Neural crest cell (in vitro differentiated cells): Measurements from ENCODE around the gene SHANK1. TPM values are rescaled to one million over a fixed set of nuclear protein-coding genes. Genes with fewer than 3 reads are reported as not detected.

Experiments
- DNase-seq: peaks from one replicate; pipeline ENCODE4 v3.0.0; 2021; ENCODE audit warnings: low read depth, mixed read lengths, low spot score
- H3K27ac Mint-ChIP-seq: one replicate; pipeline ENCODE4 v1.8.0; 2021; ENCODE audit warnings: mild to moderate bottlenecking, mixed read lengths; ENCODE audit not compliant: unreplicated experiment
- H3K27me3 Mint-ChIP-seq: 2 replicates; pipeline ENCODE4 v1.8.0; 2021; ENCODE audit warnings: low read depth, mild to moderate bottlenecking, mixed read lengths
- H3K36me3 Mint-ChIP-seq: 2 replicates; pipeline ENCODE4 v1.8.0; 2021; ENCODE audit warnings: low read depth, mild to moderate bottlenecking, mixed read lengths
- H3K4me1 Mint-ChIP-seq: 2 replicates; pipeline ENCODE4 v1.8.0; 2021; ENCODE audit warnings: mixed read lengths
- H3K4me3 Mint-ChIP-seq: one replicate; pipeline ENCODE4 v1.8.0; 2021; ENCODE audit warnings: mild to moderate bottlenecking, mixed read lengths
- H3K9me3 Mint-ChIP-seq: 2 replicates; pipeline ENCODE4 v1.8.0; 2021; ENCODE audit warnings: mixed read lengths
- CTCF ChIP-seq: fragments of 200-600 bp; sonication (generic); conservative IDR thresholded peaks from 2 replicates; pipeline ENCODE4 v1.5.0; 2021; ENCODE audit warnings: antibody characterized with exemption, mild to moderate bottlenecking
- total RNA-seq: library from RNA; stranded (reverse); gene quantifications from 2 replicates; pipeline ENCODE4 v1.2.1, GENCODE V29; 2021

The SHANK1 gene
- total RNA-seq, 1 donor from 2014 or later = 6.8 TPM

- no peak for TF ChIP-seq CTCF
- peaks cover 8% of the 10 kb centered on the region for H3K4me1 Mint-ChIP-seq
- H3K36me3 Mint-ChIP-seq = no peaks in the 10 kb centered on the region
- no peaks in the 10 kb centered on the region for H3K9me3 Mint-ChIP-seq
- no peak for DNase-seq
- peaks cover 38% of the 10 kb centered on the region for H3K27me3 Mint-ChIP-seq
- peak overlapping the region; percentile 76 for H3K4me3 Mint-ChIP-seq
- H3K27ac Mint-ChIP-seq = no peak overlapping the region
These were observed 3.2 kb downstream of the SHANK1 start for GRCh38 chr19:50716178-50717025.

- no peak overlapping the region for H3K27ac Mint-ChIP-seq
- DNase-seq = no peak
- H3K4me1 Mint-ChIP-seq = no peaks in the 10 kb centered on the region
- no peaks in the 10 kb centered on the region for H3K36me3 Mint-ChIP-seq
- no peaks in the 10 kb centered on the region for H3K9me3 Mint-ChIP-seq
- H3K4me3 Mint-ChIP-seq = no peak overlapping the region
- H3K27me3 Mint-ChIP-seq = peaks cover 31% of the 10 kb centered on the region
- no peak for TF ChIP-seq CTCF
These were observed 5.9 kb downstream of the SHANK1 start for GRCh38 chr19:50713556-50714236.

GRCh38 chr19:50712833-50713232 is 6.8 kb downstream of the SHANK1 start:
- H3K9me3 Mint-ChIP-seq = no peaks in the 10 kb centered on the region
- H3K36me3 Mint-ChIP-seq = no peaks in the 10 kb centered on the region
- TF ChIP-seq CTCF = no peak
- no peak overlapping the region for H3K4me3 Mint-ChIP-seq
- no peak for DNase-seq
- no peak overlapping the region for H3K27ac Mint-ChIP-seq
- H3K4me1 Mint-ChIP-seq = no peaks in the 10 kb centered on the region
- H3K27me3 Mint-ChIP-seq = peaks cover 31% of the 10 kb centered on the region

- Mint-ChIP-seq H3K4me1 (no peaks in the 10 kb centered on the region), H3K4me3 (no peak overlapping the region), H3K27ac (no peak overlapping the region), H3K27me3 (peaks cover 26% of the 10 kb centered on the region), H3K36me3 (no peaks in the 10 kb centered on the region), H3K9me3 (no peaks in the 10 kb centered on the region)
- TF ChIP-seq CTCF = no peak
- DNase-seq = no peak
These were observed 7.8 kb downstream of the SHANK1 start for GRCh38 chr19:50711805-50712204.

- H3K36me3 Mint-ChIP-seq = no peaks in the 10 kb centered on the region
- H3K27me3 Mint-ChIP-seq = peaks cover 29% of the 10 kb centered on the region
These were observed 8.4 kb downstream of the SHANK1 start for GRCh38 chr19:50711196-50711595.

More at GRCh38 chr19:50711196-50711595, 8.4 kb downstream of the SHANK1 start:
- no peak overlapping the region for H3K4me3 Mint-ChIP-seq
- no peak overlapping the region for H3K27ac Mint-ChIP-seq
- no peak for TF ChIP-seq CTCF
- DNase-seq = no peak
- H3K9me3 Mint-ChIP-seq = no peaks in the 10 kb centered on the region
- no peaks in the 10 kb centered on the region for H3K4me1 Mint-ChIP-seq
